IMR-90 (cell line): ENCODE measurements around the gene DMRT2. TPM values are rescaled to one million over a fixed set of nuclear protein-coding genes. Genes with fewer than 3 reads are reported as not detected.

ENCODE experiments used
- ATAC-seq: fragments of 200-7000 bp; cut with Tn5 transposase; 2 replicates; pipeline ENCODE4 v1.9.1; 2020; ENCODE audit warnings: low read depth, mild to moderate bottlenecking, moderate library complexity
- BruUV-seq: library from RNA; stranded (reverse); fragments of 400-500 nt; replicated peaks from 2 replicates; lab custom pipeline; 2021; lab: Mats Ljungman, UMichigan
- CTCF ChIA-PET: fragments of 300-600 bp; formaldehyde crosslinking; extraction: SDS; loops from one replicate; lab custom pipeline; 2021; ENCODE audit warnings: antibody characterized with exemption; lab: Yijun Ruan, JAX
- POLR2A ChIA-PET: fragments of 300-600 bp; sonication (Branson Sonifier 250); formaldehyde crosslinking; loops from one replicate; lab custom pipeline; 2022; ENCODE audit warnings: antibody characterized with exemption; ENCODE audit not compliant: unreplicated experiment; lab: Charles Lee
- DNase-seq: peaks from one replicate; pipeline ENCODE4 v3.0.0; 2013
- H2AFZ ChIP-seq: replicated peaks from 2 replicates; pipeline ENCODE3; 2013; ENCODE audit warnings: low read length, mild to moderate bottlenecking; ENCODE audit not compliant: poor library complexity
- H2AK5ac ChIP-seq: 2 replicates; pipeline ENCODE4 v1.6.1; 2013; ENCODE audit warnings: low read depth, low read length, inconsistent platforms
- H2AK9ac ChIP-seq: replicated peaks from 2 replicates; pipeline ENCODE3; 2013; ENCODE audit warnings: mild to moderate bottlenecking, low read depth, low read length, moderate library complexity; ENCODE audit not compliant: poor library complexity
- H2BK120ac ChIP-seq: 2 replicates; pipeline ENCODE4 v1.6.1; 2013; ENCODE audit warnings: low read depth, low read length, inconsistent platforms
- H2BK15ac ChIP-seq: 3 replicates; pipeline ENCODE4 v1.6.1; 2013; ENCODE audit warnings: low read depth, low read length, inconsistent platforms
- H2BK20ac ChIP-seq: 2 replicates; pipeline ENCODE4 v1.6.1; 2013; ENCODE audit warnings: low read depth, mild to moderate bottlenecking, inconsistent platforms, low read length, moderate library complexity
- H2BK5ac ChIP-seq: 2 replicates; pipeline ENCODE4 v1.6.1; 2013; ENCODE audit warnings: mild to moderate bottlenecking, low read depth, low read length, inconsistent platforms; ENCODE audit not compliant: poor library complexity, severe bottlenecking
- H3K14ac ChIP-seq: replicated peaks from 2 replicates; pipeline ENCODE4 v1.6.1; 2013; ENCODE audit warnings: low read depth, low read length, inconsistent platforms
- H3K18ac ChIP-seq: 2 replicates; pipeline ENCODE4 v1.6.1; 2013; ENCODE audit warnings: low read depth, low read length, control low read depth
- H3K23ac ChIP-seq: 2 replicates; pipeline ENCODE4 v1.6.1; 2013; ENCODE audit warnings: low read depth, low read length, inconsistent platforms
- H3K27ac ChIP-seq: 2 replicates; pipeline ENCODE4 v1.5.1; 2013; ENCODE audit warnings: mild to moderate bottlenecking, control low read depth, low read length; ENCODE audit not compliant: insufficient read depth
- H3K27me3 ChIP-seq: 2 replicates; pipeline ENCODE4 v1.6.1; 2013; ENCODE audit warnings: low read length; ENCODE audit not compliant: control insufficient read depth, insufficient read depth
- H3K36me3 ChIP-seq: 2 replicates; pipeline ENCODE4 v1.6.1; 2013; ENCODE audit warnings: low read length, mixed read lengths; ENCODE audit not compliant: control insufficient read depth, insufficient read depth
- H3K4ac ChIP-seq: 2 replicates; pipeline ENCODE4 v1.6.1; 2013; ENCODE audit warnings: low read depth, low read length, inconsistent platforms
- H3K4me1 ChIP-seq: 2 replicates; pipeline ENCODE4 v1.6.1; 2013; ENCODE audit warnings: low read length, mixed read lengths; ENCODE audit not compliant: control insufficient read depth, insufficient read depth
- H3K4me2 ChIP-seq: 2 replicates; pipeline ENCODE4 v1.6.1; 2013; ENCODE audit warnings: low read depth, mild to moderate bottlenecking, control low read depth, low read length, moderate library complexity
- H3K4me3 ChIP-seq: 2 replicates; pipeline ENCODE4 v1.5.1; 2013; ENCODE audit warnings: low read depth, mild to moderate bottlenecking, control low read depth, low read length, moderate library complexity; ENCODE audit not compliant: insufficient read depth
- H3K56ac ChIP-seq: 2 replicates; pipeline ENCODE4 v1.6.1; 2013; ENCODE audit warnings: low read length, inconsistent platforms; ENCODE audit not compliant: insufficient read depth; ENCODE audit errors: extremely low read depth
- H3K79me1 ChIP-seq, 2 experiments: 2 replicates each; pipeline ENCODE4 v1.6.1; 2013; ENCODE audit warnings: low read length in 2 of 2, inconsistent platforms in 1 of 2, low read depth in 1 of 2
- H3K9ac ChIP-seq: 2 replicates; pipeline ENCODE4 v1.6.1; 2013; ENCODE audit warnings: low read depth, low read length, control low read depth
- H3K9me1 ChIP-seq: 2 replicates; pipeline ENCODE4 v1.6.1; 2013; ENCODE audit warnings: low read length, inconsistent platforms; ENCODE audit not compliant: insufficient read depth
- H3K9me3 ChIP-seq: 2 replicates; pipeline ENCODE4 v1.6.1; 2013; ENCODE audit warnings: low read length; ENCODE audit not compliant: control insufficient read depth, insufficient read depth
- H4K20me1 ChIP-seq: 2 replicates; pipeline ENCODE4 v1.6.1; 2013; ENCODE audit warnings: low read length, inconsistent platforms; ENCODE audit not compliant: insufficient read depth
- H4K5ac ChIP-seq: 2 replicates; pipeline ENCODE4 v1.6.1; 2013; ENCODE audit warnings: mild to moderate bottlenecking, low read depth, low read length, control low read depth
- H4K8ac ChIP-seq, 2 experiments: 2 replicates each; pipeline ENCODE4 v1.6.1; 2013; ENCODE audit warnings: low read depth in 2 of 2, low read length in 2 of 2, control low read depth in 1 of 2, inconsistent platforms in 1 of 2
- H4K91ac ChIP-seq: 2 replicates; pipeline ENCODE4 v1.6.1; 2013; ENCODE audit warnings: low read depth, low read length, inconsistent platforms; ENCODE audit not compliant: insufficient read depth
- BHLHE40 ChIP-seq: fragments of 150-350 bp; IDR thresholded peaks from 2 replicates; pipeline ENCODE4 v1.6.1; 2016; ENCODE audit warnings: mild to moderate bottlenecking, low read depth, low read length
- CEBPB ChIP-seq: IDR thresholded peaks from 2 replicates; pipeline ENCODE4 v1.6.1; 2012; ENCODE audit warnings: low read depth, low read length, improper control_type of control experiment
- POLR2A ChIP-seq: IDR thresholded peaks from 2 replicates; pipeline ENCODE4 v1.6.1; 2012; ENCODE audit warnings: mild to moderate bottlenecking, low read depth, low read length
- RCOR1 ChIP-seq: IDR thresholded peaks from 2 replicates; pipeline ENCODE4 v1.6.1; 2012; ENCODE audit warnings: mild to moderate bottlenecking, low read length, improper control_type of control experiment; ENCODE audit not compliant: insufficient replicate concordance
- WGBS, 2 experiments: methylation state at CpG; one replicate each; pipeline versions ENCODE4 v1.1.5 to v1.1.7; 2013; ENCODE audit warnings: missing lambda C conversion rate in 2 of 2; ENCODE audit not compliant: insufficient read length in 1 of 2; ENCODE audit errors: extremely low coverage in 2 of 2; 5-methylcytosine and 5-hydroxymethylcytosine counted together
- dilution Hi-C: fragments of 300-500 bp; cut with HindIII; formaldehyde crosslinking; loops from one replicate; pipeline ENCODE4 v1.14.3; 2018; ENCODE audit warnings: low sequenced_read_pairs; ENCODE audit not compliant: unreplicated experiment
- in situ Hi-C: fragments of 300-500 bp; cut with MboI; formaldehyde crosslinking; loops from 3 replicates; pipeline ENCODE4 v1.14.3; 2019; ENCODE audit warnings: low sequenced_read_pairs, inconsistent platforms, mixed read lengths
- intact Hi-C: fragments of 100-400 bp; cut with micrococcal nuclease; formaldehyde crosslinking; loops from 2 replicates; pipeline ENCODE4 v1.10.0; 2022
- polyA plus RNA-seq, 3 experiments: library from polyadenylated mRNA; depleted of rRNA; stranded (reverse); fragments of >200 nt; gene quantifications; 2 replicates each; pipeline ENCODE4 v1.2.3, GENCODE V29; 2012; ENCODE audit warnings: low replicate concordance in 1 of 3
- total RNA-seq: library from RNA; depleted of rRNA; stranded (reverse); fragments of >200 nt; gene quantifications from 2 replicates; pipeline ENCODE4 v1.2.3, GENCODE V29; 2012

Gene DMRT2
- total and polyA plus RNA-seq, 2 of the 4 experiments (the other 2 are of a cell fraction): not detected

DNA sequence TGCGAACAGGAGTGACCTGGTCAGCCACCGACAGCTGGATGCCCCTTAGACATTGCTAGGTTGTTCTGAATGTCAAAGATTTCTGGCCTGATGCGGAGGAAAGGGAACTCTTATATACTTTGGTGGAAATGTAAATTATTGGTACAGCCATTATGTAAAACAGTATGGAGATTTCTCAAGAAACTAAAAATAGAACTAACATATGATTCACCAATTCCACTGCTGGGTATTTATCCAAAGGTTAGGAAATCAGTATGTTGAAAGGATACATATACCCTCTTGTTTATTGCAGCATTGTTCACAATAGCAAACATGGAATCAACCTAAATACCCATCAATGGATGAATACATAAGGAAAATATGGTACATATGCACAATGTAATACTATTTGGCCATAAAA is 41.9 kb upstream of the DMRT2 start:
- H3K56ac ChIP-seq: no peak overlapping the region
- no peak overlapping the region for H3K4ac ChIP-seq
- H2BK5ac ChIP-seq: no peak overlapping the region
- no peak overlapping the region for H3K27ac ChIP-seq
- H3K4me2 ChIP-seq: no peak overlapping the region
- H3K23ac ChIP-seq: no peak overlapping the region
- no CpG with 5 or more reads among the region's 3 CpGs for WGBS, 2 experiments
- BruUV-seq: no TSS peak
- POLR2A ChIA-PET: no interaction called here
- TF ChIP-seq CEBPB (0 out of 2 replicates have a peak, but pooled peaks have one; percentile 14), BHLHE40 (no peak), RCOR1 (no peak), POLR2A (no peak)
- H2AK9ac ChIP-seq: no peak overlapping the region
- no peak overlapping the region for H4K8ac ChIP-seq
- H3K18ac ChIP-seq: no peak overlapping the region
- H2BK20ac ChIP-seq: no peak overlapping the region
- no peaks in the 10 kb centered on the region for H3K9me1 ChIP-seq
- H4K20me1 ChIP-seq: no peaks in the 10 kb centered on the region
- DNase-seq (peak; percentile 5), ATAC-seq (no peak)
- CTCF ChIA-PET: no interaction called here
- in situ Hi-C loops: loop anchor here (5.0 to 10.0 kb wide), 4 partner anchors 116 to 621 kb away; no protein-coding TSS in a partner anchor
- H3K4me1 ChIP-seq: no peaks in the 10 kb centered on the region
- H2BK15ac ChIP-seq: no peak overlapping the region
- intact Hi-C loops: loop anchor here (2.0 to 5.0 kb wide), 3 partner anchors 201 to 661 kb away; no protein-coding TSS in a partner anchor
- H3K79me1 ChIP-seq: no peaks in the 10 kb centered on the region
- H3K9ac ChIP-seq: no peak overlapping the region
- no peak overlapping the region for H2AFZ ChIP-seq
- dilution Hi-C loops: no loop called here
- no peaks in the 10 kb centered on the region for H3K27me3 ChIP-seq
- H3K36me3 ChIP-seq: no peaks in the 10 kb centered on the region
- H3K9me3 ChIP-seq: no peaks in the 10 kb centered on the region
- H2BK120ac ChIP-seq: no peak overlapping the region
- H4K5ac ChIP-seq: no peak overlapping the region
- no peak overlapping the region for H3K4me3 ChIP-seq
- H2AK5ac ChIP-seq: no peak overlapping the region
- no peak overlapping the region for H3K14ac ChIP-seq
- H4K91ac ChIP-seq: no peak overlapping the region
